GM12878 (cell line): ENCODE data around the gene TNFAIP3. TPM values are rescaled to one million over a fixed set of nuclear protein-coding genes. Genes with fewer than 3 reads are reported as not detected.

Experiments used
- ATAC-seq: fragments of 200-7000 bp; cut with Tn5 transposase; 3 replicates; pipeline ENCODE4 v1.9.1; 2020; ENCODE audit warnings: mild to moderate bottlenecking, moderate library complexity
- BruUV-seq: library from RNA; stranded (reverse); fragments of 400-500 nt; replicated peaks from 2 replicates; lab custom pipeline; 2021; lab: Mats Ljungman, UMichigan
- CTCF ChIA-PET: fragments of 300-600 bp; sonication (Branson Sonifier 250); formaldehyde crosslinking; extraction: SDS; loops from one replicate; lab custom pipeline; 2021; ENCODE audit warnings: inconsistent platforms; lab: Yijun Ruan, JAX
- POLR2A ChIA-PET: fragments of 350-600 bp; formaldehyde crosslinking; extraction: SDS; loops from one replicate; lab custom pipeline; 2021; ENCODE audit warnings: inconsistent platforms; lab: Charles Lee
- RAD21 ChIA-PET: fragments of 300-600 bp; sonication (Branson Sonifier 250); formaldehyde crosslinking; loops from one replicate; lab custom pipeline; 2023; ENCODE audit warnings: antibody characterized with exemption; ENCODE audit not compliant: unreplicated experiment; lab: Charles Lee
- SMC1A ChIA-PET: fragments of 300-600 bp; sonication (Branson Sonifier 250); formaldehyde crosslinking; loops from one replicate; lab custom pipeline; 2023; ENCODE audit not compliant: unreplicated experiment, uncharacterized antibody; lab: Charles Lee
- DNase-seq: peaks from one replicate; pipeline ENCODE4 v3.0.0-alpha.2; 2011; ENCODE audit warnings: low read depth, low spot score
- FAIRE-seq: peaks from 3 replicates; lab custom pipeline; 2011; peaks lifted over from hg19 to GRCh38; lab: Jason Lieb, UNC
- H2AFZ ChIP-seq: 2 replicates; pipeline ENCODE4 v1.6.0; 2011; ENCODE audit warnings: low read depth, low read length, control low read depth; ENCODE audit not compliant: control insufficient read depth
- H3K27ac ChIP-seq: 2 replicates; pipeline ENCODE4 v1.5.1; 2011; ENCODE audit warnings: control low read depth; ENCODE audit not compliant: control insufficient read depth, insufficient read depth
- H3K27me3 ChIP-seq, 2 experiments: replicated peaks in 1 of 2; 2 replicates each; pipeline versions ENCODE4 v1.6.0 to v1.6.1; 2011; ENCODE audit warnings: low read length in 1 of 2; ENCODE audit not compliant: control insufficient read depth in 2 of 2, insufficient read depth in 2 of 2
- H3K36me3 ChIP-seq, 2 experiments: 2 replicates each; pipeline ENCODE4 v1.5.1; 2011; ENCODE audit warnings: low read length in 1 of 2; ENCODE audit not compliant: control insufficient read depth in 2 of 2, insufficient read depth in 2 of 2
- H3K4me1 ChIP-seq: 2 replicates; pipeline ENCODE4 v1.6.1; 2011; ENCODE audit warnings: mild to moderate bottlenecking, low read length, moderate library complexity, mixed read lengths; ENCODE audit not compliant: control insufficient read depth, insufficient read depth
- H3K4me2 ChIP-seq: 2 replicates; pipeline ENCODE4 v1.6.0; 2011; ENCODE audit warnings: control low read depth; ENCODE audit not compliant: control insufficient read depth, insufficient read depth
- H3K4me3 ChIP-seq: fragments of 200-600 bp; sonication (generic); 2 replicates; pipeline ENCODE4 v1.5.1; 2016
- H3K79me2 ChIP-seq: 2 replicates; pipeline ENCODE4 v1.6.0; 2011; ENCODE audit warnings: low read length; ENCODE audit not compliant: control insufficient read depth, insufficient read depth
- H3K9ac ChIP-seq: 2 replicates; pipeline ENCODE4 v1.8.0; 2011; ENCODE audit warnings: low read length, control low read depth, mixed read lengths; ENCODE audit not compliant: control insufficient read depth, insufficient read depth
- H3K9me3 ChIP-seq: replicated peaks from 3 replicates; pipeline ENCODE4 v1.5.1; 2011; ENCODE audit warnings: mild to moderate bottlenecking, low read length; ENCODE audit not compliant: control insufficient read depth, insufficient read depth
- H4K20me1 ChIP-seq: 2 replicates; pipeline ENCODE4 v1.6.0; 2011; ENCODE audit not compliant: control insufficient read depth, insufficient read depth
- ELK1 ChIP-seq: IDR thresholded peaks from 2 replicates; pipeline ENCODE4 v1.6.1; 2012; ENCODE audit warnings: low read depth, low read length, improper control_type of control experiment
- MEF2B ChIP-seq: fragments of 450-650 bp; IDR thresholded peaks from 2 replicates; pipeline ENCODE4 v1.6.1; 2018; ENCODE audit warnings: mild to moderate bottlenecking, moderate library complexity; ENCODE audit not compliant: partially characterized antibody, poor library complexity, severe bottlenecking
- POLR2AphosphoS5 ChIP-seq: IDR thresholded peaks from 2 replicates; pipeline ENCODE4 v1.6.1; 2011; ENCODE audit warnings: mild to moderate bottlenecking, low read length, inconsistent platforms
- STAT3 ChIP-seq: IDR thresholded peaks from 2 replicates; pipeline ENCODE4 v1.6.1; 2011; ENCODE audit warnings: low read depth, low read length, improper control_type of control experiment
- TBL1XR1 ChIP-seq: IDR thresholded peaks from 2 replicates; pipeline ENCODE4 v1.6.1; 2012; ENCODE audit warnings: low read depth, low read length, improper control_type of control experiment
- ZNF207 ChIP-seq: fragments of 450-650 bp; IDR thresholded peaks from 2 replicates; pipeline ENCODE4 v1.6.1; 2014; ENCODE audit warnings: antibody characterized with exemption, mild to moderate bottlenecking, borderline replicate concordance
- WGBS: methylation state at CpG from one replicate; pipeline ENCODE4 v1.1.6; 2016; ENCODE audit warnings: low lambda C conversion rate; ENCODE audit not compliant: insufficient replicate concordance, insufficient coverage; ENCODE audit errors: missing lambda C conversion rate; 5-methylcytosine and 5-hydroxymethylcytosine counted together
- in situ Hi-C: fragments of 300-500 bp; cut with MboI; formaldehyde crosslinking; loops from 9 replicates; pipeline ENCODE4 v1.14.3; 2018; ENCODE audit warnings: mixed read lengths
- intact Hi-C: fragments of 100-400 bp; cut with micrococcal nuclease; formaldehyde crosslinking; loops from one replicate; pipeline ENCODE4 v1.14.2; 2022; ENCODE audit not compliant: unreplicated experiment
- polyA plus RNA-seq, 11 experiments: library from polyadenylated mRNA; depleted of rRNA in 4 of 11; unstranded in 6 of 11; stranded (reverse) in 5 of 11; fragments of >200 nt; fragmentation: Nextera tagmentation in 4 of 11; fragmentation: Illumina TruSeq in 1 of 11; extraction: Ambion mirVana in 4 of 11; extraction: Trizol in 1 of 11; gene quantifications; 1 replicate in 1 of 11; 2 replicates in 10 of 11; pipeline versions ENCODE4 v1.2.1 to v1.2.3, GENCODE V29; 2011 to 2016; ENCODE audit warnings: inconsistent platforms in 2 of 11, missing spikeins in 2 of 11, low read depth in 1 of 11
- total RNA-seq, 4 experiments: library from RNA; depleted of rRNA in 3 of 4; stranded (reverse); fragments of >200 nt in 3 of 4; fragmentation: Illumina TruSeq in 1 of 4; extraction: Trizol in 1 of 4; gene quantifications; 2 replicates each; pipeline versions ENCODE4 v1.2.1 to v1.2.3, GENCODE V29; 2013 to 2021
- TF ChIP-seq, protein P1 (sequence below): IDR thresholded peaks from 2 replicates; pipeline ENCODE4 v1.6.1; 2011; ENCODE audit warnings: borderline replicate concordance, low read depth, mild to moderate bottlenecking, moderate library complexity, low read length; ENCODE audit not compliant: insufficient read depth, poor library complexity, severe bottlenecking
- TF ChIP-seq, protein P2 (sequence below): fragments of 150-350 bp; IDR thresholded peaks from 2 replicates; pipeline ENCODE4 v1.6.1; 2016; ENCODE audit warnings: low read depth, low read length

Gene TNFAIP3
- total and polyA plus RNA-seq, 10 of the 15 experiments (the other 5 are each of a cell fraction or from before 2014, with no cell fraction given), result 18.0 to 350 (median 127) TPM

GRCh38 chr6:137926985-137927384, 59.9 kb downstream of the TNFAIP3 start:
- in situ Hi-C loops, result no loop called here
- H3K79me2 ChIP-seq, result peaks cover 5% of the 10 kb centered on the region
- SMC1A ChIA-PET, result interaction anchor here (0.9 to 34.9 kb wide), 16 partner anchors 8 to 253 kb away, joined by 3 to 1237 read pairs (median 6); partner anchors contain the start of gene TNFAIP3
- RAD21 ChIA-PET, result interaction anchor here (0.8 to 5.8 kb wide), 19 partner anchors 9 to 268 kb away, joined by 3 to 75 read pairs (median 6); no protein-coding TSS in a partner anchor
- H4K20me1 ChIP-seq, result no peaks in the 10 kb centered on the region
- peaks cover 62% of the 10 kb centered on the region for H3K4me1 ChIP-seq
- FAIRE-seq, result no peak
- BruUV-seq, result no TSS peak
- POLR2A ChIA-PET, result interaction anchor here (0.5 to 9.2 kb wide), 14 partner anchors 9 to 219 kb away, joined by 3 to 153 read pairs (median 6); no protein-coding TSS in a partner anchor
- H3K36me3 ChIP-seq, result no peaks in the 10 kb centered on the region
- intact Hi-C loops, result loop anchor here (1.0 to 10.0 kb wide), 6 partner anchors 13 to 825 kb away; no protein-coding TSS in a partner anchor
- WGBS, result 93% methylated on average over 3 of the region's 3 CpGs
- H3K4me2 ChIP-seq, result peak overlapping the region; percentile 59; the same call in 1 of the 2 replicates
- CTCF ChIA-PET, result interaction anchor here (0.7 to 6.1 kb wide), 12 partner anchors 9 to 222 kb away, joined by 3 to 102 read pairs (median 6); no protein-coding TSS in a partner anchor
- peak overlapping the region; percentile 60 for H3K9ac ChIP-seq
- no peak for ATAC-seq
- H3K27me3 ChIP-seq, result no peaks in the 10 kb centered on the region
- no peaks in the 10 kb centered on the region for H3K9me3 ChIP-seq
- TF ChIP-seq POLR2AphosphoS5, result peak; percentile 12; the same call in 1 of the 2 replicates
- no peak for TF ChIP-seq MEF2B
- TF ChIP-seq, all 136 proteins: peak for 1
- Histone ChIP-seq H3K27ac (peak overlapping the region; percentile 98), H3K4me3 (no peak overlapping the region), H2AFZ (peak overlapping the region; percentile 31)
- DNase-seq, result no peak

- Histone ChIP-seq H3K27me3 (no peaks in the 10 kb centered on the region), H3K9me3 (no peaks in the 10 kb centered on the region), H3K79me2 (peaks cover 5% of the 10 kb centered on the region), H3K4me3 (peak overlapping the region; percentile 19; the same call in 1 of the 2 replicates), H3K27ac (peak overlapping the region; percentile 98), H3K36me3 (no peaks in the 10 kb centered on the region), H3K9ac (peak overlapping the region; percentile 60), H3K4me2 (peak overlapping the region; percentile 59), H2AFZ (no peak overlapping the region), H4K20me1 (no peaks in the 10 kb centered on the region), H3K4me1 (peaks cover 61% of the 10 kb centered on the region)
- no TSS peak for BruUV-seq
- under 1% methylated on average over 8 of the region's 8 CpGs for WGBS
- DNase-seq (peak; percentile 99), FAIRE-seq (peak; percentile 91), ATAC-seq (peak; percentile 93)
- CTCF ChIA-PET, result interaction anchor here (0.8 to 6.1 kb wide), 13 partner anchors 10 to 223 kb away, joined by 3 to 102 read pairs (median 6); no protein-coding TSS in a partner anchor
- in situ Hi-C loops, result no loop called here
- SMC1A ChIA-PET, result interaction anchor here (0.6 to 34.9 kb wide), 17 partner anchors 10 to 221 kb away, joined by 3 to 1237 read pairs (median 5); partner anchors contain the start of gene TNFAIP3
- RAD21 ChIA-PET, result interaction anchor here (0.6 to 5.8 kb wide), 25 partner anchors 8 to 528 kb away, joined by 3 to 75 read pairs (median 6); partner anchors contain the start of gene TNFAIP3
- POLR2A ChIA-PET, result interaction anchor here (0.6 to 9.2 kb wide), 14 partner anchors 10 to 220 kb away, joined by 3 to 153 read pairs (median 6); no protein-coding TSS in a partner anchor
- intact Hi-C loops, result loop anchor here (1.0 to 10.0 kb wide), 5 partner anchors 21 to 825 kb away; no protein-coding TSS in a partner anchor
- TF ChIP-seq, protein P1, sequence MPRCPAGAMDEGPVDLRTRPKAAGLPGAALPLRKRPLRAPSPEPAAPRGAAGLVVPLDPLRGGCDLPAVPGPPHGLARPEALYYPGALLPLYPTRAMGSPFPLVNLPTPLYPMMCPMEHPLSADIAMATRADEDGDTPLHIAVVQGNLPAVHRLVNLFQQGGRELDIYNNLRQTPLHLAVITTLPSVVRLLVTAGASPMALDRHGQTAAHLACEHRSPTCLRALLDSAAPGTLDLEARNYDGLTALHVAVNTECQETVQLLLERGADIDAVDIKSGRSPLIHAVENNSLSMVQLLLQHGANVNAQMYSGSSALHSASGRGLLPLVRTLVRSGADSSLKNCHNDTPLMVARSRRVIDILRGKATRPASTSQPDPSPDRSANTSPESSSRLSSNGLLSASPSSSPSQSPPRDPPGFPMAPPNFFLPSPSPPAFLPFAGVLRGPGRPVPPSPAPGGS, result peak; percentile 91
- TF ChIP-seq ZNF207, result no peak
- TF ChIP-seq ELK1, result no peak
- TF ChIP-seq TBL1XR1, result peak; percentile 96
- TF ChIP-seq STAT3, result peak; percentile 86; the same call in 1 of the 2 replicates
- TF ChIP-seq, protein P2, sequence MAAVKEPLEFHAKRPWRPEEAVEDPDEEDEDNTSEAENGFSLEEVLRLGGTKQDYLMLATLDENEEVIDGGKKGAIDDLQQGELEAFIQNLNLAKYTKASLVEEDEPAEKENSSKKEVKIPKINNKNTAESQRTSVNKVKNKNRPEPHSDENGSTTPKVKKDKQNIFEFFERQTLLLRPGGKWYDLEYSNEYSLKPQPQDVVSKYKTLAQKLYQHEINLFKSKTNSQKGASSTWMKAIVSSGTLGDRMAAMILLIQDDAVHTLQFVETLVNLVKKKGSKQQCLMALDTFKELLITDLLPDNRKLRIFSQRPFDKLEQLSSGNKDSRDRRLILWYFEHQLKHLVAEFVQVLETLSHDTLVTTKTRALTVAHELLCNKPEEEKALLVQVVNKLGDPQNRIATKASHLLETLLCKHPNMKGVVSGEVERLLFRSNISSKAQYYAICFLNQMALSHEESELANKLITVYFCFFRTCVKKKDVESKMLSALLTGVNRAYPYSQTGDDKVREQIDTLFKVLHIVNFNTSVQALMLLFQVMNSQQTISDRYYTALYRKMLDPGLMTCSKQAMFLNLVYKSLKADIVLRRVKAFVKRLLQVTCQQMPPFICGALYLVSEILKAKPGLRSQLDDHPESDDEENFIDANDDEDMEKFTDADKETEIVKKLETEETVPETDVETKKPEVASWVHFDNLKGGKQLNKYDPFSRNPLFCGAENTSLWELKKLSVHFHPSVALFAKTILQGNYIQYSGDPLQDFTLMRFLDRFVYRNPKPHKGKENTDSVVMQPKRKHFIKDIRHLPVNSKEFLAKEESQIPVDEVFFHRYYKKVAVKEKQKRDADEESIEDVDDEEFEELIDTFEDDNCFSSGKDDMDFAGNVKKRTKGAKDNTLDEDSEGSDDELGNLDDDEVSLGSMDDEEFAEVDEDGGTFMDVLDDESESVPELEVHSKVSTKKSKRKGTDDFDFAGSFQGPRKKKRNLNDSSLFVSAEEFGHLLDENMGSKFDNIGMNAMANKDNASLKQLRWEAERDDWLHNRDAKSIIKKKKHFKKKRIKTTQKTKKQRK, result no peak
These were observed 60.7 kb downstream of the TNFAIP3 start for GRCh38 chr6:137927777-137928218.
